ENCODE data around the gene CASR. TPM values are rescaled to one million over a fixed set of nuclear protein-coding genes. Genes with fewer than 3 reads are reported as not detected.
"Not testable (repeated sequence)": the region's sequence is repeated elsewhere in the genome, so short reads cannot be mapped to it uniquely, and the experiment has no call there.

The CASR gene
- total and polyA plus RNA-seq, 2 donors from 2014 or later: 14.8 to 72.8 TPM

- Histone ChIP-seq H3K9me3 (ENCODE audit: control insufficient read depth in 2 of 3, insufficient read depth in 1 of 3, low read length in 3 of 3) (no peaks in the 10 kb centered on the region), H3K27ac (ENCODE audit: low read depth in 2 of 2, low read length in 2 of 2) (no peak overlapping the region), H3K36me3 (ENCODE audit: control insufficient read depth in 2 of 3, insufficient read depth in 3 of 3, low read length in 3 of 3) (no peaks in the 10 kb centered on the region), H3K4me1 (ENCODE audit: control insufficient read depth in 2 of 3, insufficient read depth in 2 of 3, low read depth in 1 of 3, low read length in 3 of 3) (no peaks in the 10 kb centered on the region), H3K4me3 (ENCODE audit: low read length in 3 of 3) (no peak overlapping the region), H3K27me3 (ENCODE audit: control insufficient read depth, insufficient read depth, low read length) (no peaks in the 10 kb centered on the region), H3K9ac (ENCODE audit: low read length in 3 of 3) (no peak overlapping the region)
- peak; percentile 41 for FAIRE-seq
- no peak for TF ChIP-seq CTCF (IDR thresholded peaks at IDR 0.05; ENCODE audit: borderline replicate concordance, extremely low read depth, insufficient read depth)
- intact Hi-C loops (cut with DNase I): no loop called here
- no peak for DNase-seq
Measured at GRCh38 chr3:122199552-122199951, 16.1 kb downstream of the CASR start.

GRCh38 chr3:122200661-122201060 lies 17.2 kb downstream of the CASR start:
- Histone ChIP-seq H3K9ac (ENCODE audit: low read length in 3 of 3) (no peak overlapping the region), H3K4me3 (ENCODE audit: low read length in 3 of 3) (no peak overlapping the region), H3K27me3 (ENCODE audit: control insufficient read depth, insufficient read depth, low read length) (no peaks in the 10 kb centered on the region), H3K36me3 (ENCODE audit: control insufficient read depth in 2 of 3, insufficient read depth in 3 of 3, low read length in 3 of 3) (no peaks in the 10 kb centered on the region), H3K27ac (ENCODE audit: low read depth in 2 of 2, low read length in 2 of 2) (no peak overlapping the region), H3K4me1 (ENCODE audit: control insufficient read depth in 2 of 3, insufficient read depth in 2 of 3, low read depth in 1 of 3, low read length in 3 of 3) (no peaks in the 10 kb centered on the region), H3K9me3 (ENCODE audit: control insufficient read depth in 2 of 3, insufficient read depth in 1 of 3, low read length in 3 of 3) (no peaks in the 10 kb centered on the region)
- no peak for TF ChIP-seq CTCF (IDR thresholded peaks at IDR 0.05; ENCODE audit: borderline replicate concordance, extremely low read depth, insufficient read depth)
- DNase-seq (no peak), FAIRE-seq (no peak)
- intact Hi-C loops (cut with DNase I): no loop called here

- H3K9me3 ChIP-seq (ENCODE audit: control insufficient read depth in 2 of 3, insufficient read depth in 1 of 3, low read length in 3 of 3); H3K9ac ChIP-seq (ENCODE audit: low read length in 3 of 3); FAIRE-seq; intact Hi-C loops (cut with DNase I); H3K36me3 ChIP-seq (ENCODE audit: control insufficient read depth in 2 of 3, insufficient read depth in 3 of 3, low read length in 3 of 3); H3K27me3 ChIP-seq (ENCODE audit: control insufficient read depth, insufficient read depth, low read length); H3K4me1 ChIP-seq (ENCODE audit: control insufficient read depth in 2 of 3, insufficient read depth in 2 of 3, low read depth in 1 of 3, low read length in 3 of 3); H3K27ac ChIP-seq (ENCODE audit: low read depth in 2 of 2, low read length in 2 of 2); H3K4me3 ChIP-seq (ENCODE audit: low read length in 3 of 3): not testable (repeated sequence)
- DNase-seq: peak in 1 of 5 donors; percentile 77
Measured at GRCh38 chr3:122201476-122201875, 18.0 kb downstream of the CASR start.

- Histone ChIP-seq H3K27ac (ENCODE audit: low read depth in 2 of 2, low read length in 2 of 2) (no peak overlapping the region), H3K9me3 (ENCODE audit: control insufficient read depth in 2 of 3, insufficient read depth in 1 of 3, low read length in 3 of 3) (no peaks in the 10 kb centered on the region), H3K27me3 (ENCODE audit: control insufficient read depth, insufficient read depth, low read length) (no peaks in the 10 kb centered on the region), H3K9ac (ENCODE audit: low read length in 3 of 3) (no peak overlapping the region), H3K4me3 (ENCODE audit: low read length in 3 of 3) (no peak overlapping the region), H3K36me3 (ENCODE audit: control insufficient read depth in 2 of 3, insufficient read depth in 3 of 3, low read length in 3 of 3) (no peaks in the 10 kb centered on the region), H3K4me1 (ENCODE audit: control insufficient read depth in 2 of 3, insufficient read depth in 2 of 3, low read depth in 1 of 3, low read length in 3 of 3) (peaks cover 0 to under 1% (median 0%) of the 10 kb centered on the region in 3 donors)
- TF ChIP-seq CTCF (IDR thresholded peaks at IDR 0.05; ENCODE audit: borderline replicate concordance, extremely low read depth, insufficient read depth): no peak
- FAIRE-seq (no peak), DNase-seq (no peak)
- intact Hi-C loops (cut with DNase I): no loop called here
Measured at GRCh38 chr3:122208579-122208978, 25.1 kb downstream of the CASR start.
